Endothelial cell (in vitro differentiated cells): ENCODE measurements around the gene KCNAB2. TPM values are rescaled to one million over a fixed set of nuclear protein-coding genes. Genes with fewer than 3 reads are reported as not detected.

Source experiments
- DNase-seq: peaks from one replicate; pipeline ENCODE4 v3.0.0; 2021; ENCODE audit warnings: low spot score
- H3K27ac Mint-ChIP-seq: one replicate; pipeline ENCODE4 v1.8.0; 2021; ENCODE audit warnings: mixed read lengths, inconsistent platforms; ENCODE audit not compliant: unreplicated experiment
- H3K27me3 Mint-ChIP-seq: one replicate; pipeline ENCODE4 v1.8.0; 2021; ENCODE audit warnings: mild to moderate bottlenecking, moderate library complexity, mixed read lengths, inconsistent platforms; ENCODE audit not compliant: unreplicated experiment
- H3K36me3 Mint-ChIP-seq: one replicate; pipeline ENCODE4 v1.8.0; 2021; ENCODE audit warnings: mild to moderate bottlenecking, low read depth, mixed read lengths, inconsistent platforms; ENCODE audit not compliant: unreplicated experiment
- H3K4me1 Mint-ChIP-seq: one replicate; pipeline ENCODE4 v1.8.0; 2021; ENCODE audit warnings: mild to moderate bottlenecking, mixed read lengths, inconsistent platforms; ENCODE audit not compliant: unreplicated experiment
- H3K4me3 Mint-ChIP-seq: one replicate; pipeline ENCODE4 v1.8.0; 2021; ENCODE audit warnings: mild to moderate bottlenecking, mixed read lengths, inconsistent platforms; ENCODE audit not compliant: unreplicated experiment
- H3K9me3 Mint-ChIP-seq: one replicate; pipeline ENCODE4 v1.8.0; 2021; ENCODE audit warnings: mixed read lengths, inconsistent platforms; ENCODE audit not compliant: unreplicated experiment
- total RNA-seq: library from RNA; stranded (reverse); fragmentation: NEBNext Ultra II Directional; extraction: Animal tissue kit (Norgen Biotek cat#: 25700); gene quantifications from one replicate; pipeline ENCODE4 v1.2.1, GENCODE V29; 2021; ENCODE audit not compliant: unreplicated experiment
- TF ChIP-seq, protein P1 (sequence below): fragments of 200-600 bp; sonication (generic); IDR thresholded peaks from one replicate; pipeline ENCODE4 v1.5.0; 2021; ENCODE audit warnings: antibody characterized with exemption; ENCODE audit not compliant: unreplicated experiment

KCNAB2 gene
- total RNA-seq, 1 donor from 2014 or later, result 4.1 TPM

DNA sequence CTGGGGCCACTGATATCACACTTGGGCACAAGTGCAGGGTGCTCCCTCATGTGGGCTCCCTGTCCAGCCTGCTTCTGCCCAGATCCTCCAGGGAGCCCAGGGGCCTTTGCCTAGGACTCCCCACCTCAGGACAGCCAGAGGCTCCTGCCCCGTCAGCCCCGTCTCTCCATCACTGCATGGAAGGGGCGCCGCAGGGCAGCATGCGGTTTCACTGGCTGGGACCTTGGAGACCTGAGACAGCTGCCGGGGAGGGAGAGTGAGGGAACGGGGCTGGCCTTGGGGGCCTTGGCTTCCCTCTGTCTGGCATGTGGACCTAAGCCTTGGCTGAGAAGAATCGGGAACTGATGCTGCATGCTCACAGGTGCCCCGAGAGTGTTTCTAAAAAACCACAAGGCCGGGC, 46.5 kb downstream of the KCNAB2 start:
- Mint-ChIP-seq H3K9me3 (no peaks in the 10 kb centered on the region), H3K27me3 (peaks cover 18% of the 10 kb centered on the region), H3K36me3 (no peaks in the 10 kb centered on the region), H3K27ac (no peak overlapping the region), H3K4me1 (no peaks in the 10 kb centered on the region), H3K4me3 (no peak overlapping the region)
- DNase-seq, result no peak
- TF ChIP-seq, protein P1, sequence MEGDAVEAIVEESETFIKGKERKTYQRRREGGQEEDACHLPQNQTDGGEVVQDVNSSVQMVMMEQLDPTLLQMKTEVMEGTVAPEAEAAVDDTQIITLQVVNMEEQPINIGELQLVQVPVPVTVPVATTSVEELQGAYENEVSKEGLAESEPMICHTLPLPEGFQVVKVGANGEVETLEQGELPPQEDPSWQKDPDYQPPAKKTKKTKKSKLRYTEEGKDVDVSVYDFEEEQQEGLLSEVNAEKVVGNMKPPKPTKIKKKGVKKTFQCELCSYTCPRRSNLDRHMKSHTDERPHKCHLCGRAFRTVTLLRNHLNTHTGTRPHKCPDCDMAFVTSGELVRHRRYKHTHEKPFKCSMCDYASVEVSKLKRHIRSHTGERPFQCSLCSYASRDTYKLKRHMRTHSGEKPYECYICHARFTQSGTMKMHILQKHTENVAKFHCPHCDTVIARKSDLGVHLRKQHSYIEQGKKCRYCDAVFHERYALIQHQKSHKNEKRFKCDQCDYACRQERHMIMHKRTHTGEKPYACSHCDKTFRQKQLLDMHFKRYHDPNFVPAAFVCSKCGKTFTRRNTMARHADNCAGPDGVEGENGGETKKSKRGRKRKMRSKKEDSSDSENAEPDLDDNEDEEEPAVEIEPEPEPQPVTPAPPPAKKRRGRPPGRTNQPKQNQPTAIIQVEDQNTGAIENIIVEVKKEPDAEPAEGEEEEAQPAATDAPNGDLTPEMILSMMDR, result no peak

DNA sequence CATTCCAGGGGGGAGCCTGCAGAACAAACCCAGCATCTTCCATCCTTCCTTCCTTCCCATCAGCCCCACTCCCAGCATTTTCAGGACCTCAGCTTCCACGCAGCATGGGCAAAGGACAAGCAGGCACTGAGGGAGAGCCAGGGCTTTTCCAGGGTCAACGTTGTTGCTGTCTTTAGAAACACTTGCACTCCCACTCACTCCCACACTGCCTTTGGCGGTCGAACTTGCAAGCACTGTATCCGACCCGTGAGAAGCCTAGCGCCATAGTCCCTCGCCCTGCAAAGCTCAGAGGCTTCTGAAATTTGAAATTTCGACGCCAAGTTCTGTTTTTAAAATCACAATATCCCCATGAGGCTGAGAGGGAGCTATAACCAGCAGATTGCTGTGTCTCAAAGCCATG, 47.4 kb downstream of the KCNAB2 start:
- H3K27ac Mint-ChIP-seq, result no peak overlapping the region
- H3K4me3 Mint-ChIP-seq, result no peak overlapping the region
- no peaks in the 10 kb centered on the region for H3K9me3 Mint-ChIP-seq
- H3K36me3 Mint-ChIP-seq, result peaks cover 4% of the 10 kb centered on the region
- H3K27me3 Mint-ChIP-seq, result peaks cover 24% of the 10 kb centered on the region
- H3K4me1 Mint-ChIP-seq, result no peaks in the 10 kb centered on the region
- TF ChIP-seq, protein P1, result no peak
- no peak for DNase-seq

DNA sequence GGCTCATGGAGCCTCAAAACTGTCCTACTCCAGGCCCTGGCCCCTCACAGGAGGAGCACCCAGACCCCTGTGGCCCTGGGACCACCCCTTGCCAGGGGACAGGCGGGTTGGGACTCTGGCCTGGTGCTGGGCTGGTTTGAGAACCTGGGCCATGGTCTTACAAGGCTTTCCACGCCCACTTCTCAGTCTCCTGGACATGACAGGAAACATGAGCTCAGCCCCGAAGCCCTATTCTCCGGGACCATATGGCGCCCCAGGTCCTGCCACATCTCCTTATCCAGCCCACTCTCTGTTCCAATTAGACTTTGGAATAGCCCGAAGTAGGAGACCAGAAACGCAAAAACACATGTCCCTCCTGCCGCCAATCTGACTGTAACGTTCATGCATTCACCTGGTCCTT, 47.9 kb downstream of the KCNAB2 start:
- H3K27me3 Mint-ChIP-seq, result peaks cover 24% of the 10 kb centered on the region
- no peaks in the 10 kb centered on the region for H3K4me1 Mint-ChIP-seq
- no peaks in the 10 kb centered on the region for H3K9me3 Mint-ChIP-seq
- H3K27ac Mint-ChIP-seq, result peak overlapping the region; percentile 16
- TF ChIP-seq, protein P1, result no peak
- H3K36me3 Mint-ChIP-seq, result peaks cover 4% of the 10 kb centered on the region
- H3K4me3 Mint-ChIP-seq, result no peak overlapping the region
- no peak for DNase-seq

DNA sequence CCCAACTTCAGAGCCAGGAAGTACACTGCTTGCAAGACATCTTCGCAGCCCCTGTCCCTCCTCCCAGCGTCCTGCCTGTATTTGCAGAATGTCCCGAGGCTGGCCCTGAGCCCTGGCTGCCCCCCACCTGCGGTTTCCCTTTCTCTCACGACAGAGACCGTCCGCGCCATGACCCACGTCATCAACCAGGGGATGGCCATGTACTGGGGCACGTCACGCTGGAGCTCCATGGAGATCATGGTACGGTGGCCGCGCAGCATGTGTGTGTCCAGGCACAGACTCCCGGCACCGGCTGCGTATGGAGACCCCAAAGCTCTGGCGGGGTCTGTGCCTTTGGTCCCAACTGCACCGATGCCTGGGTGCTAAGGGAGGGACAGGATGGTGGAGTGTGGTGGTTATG, 48.6 kb downstream of the KCNAB2 start:
- Mint-ChIP-seq H3K27me3 (peaks cover 24% of the 10 kb centered on the region), H3K4me1 (no peaks in the 10 kb centered on the region)

DNA sequence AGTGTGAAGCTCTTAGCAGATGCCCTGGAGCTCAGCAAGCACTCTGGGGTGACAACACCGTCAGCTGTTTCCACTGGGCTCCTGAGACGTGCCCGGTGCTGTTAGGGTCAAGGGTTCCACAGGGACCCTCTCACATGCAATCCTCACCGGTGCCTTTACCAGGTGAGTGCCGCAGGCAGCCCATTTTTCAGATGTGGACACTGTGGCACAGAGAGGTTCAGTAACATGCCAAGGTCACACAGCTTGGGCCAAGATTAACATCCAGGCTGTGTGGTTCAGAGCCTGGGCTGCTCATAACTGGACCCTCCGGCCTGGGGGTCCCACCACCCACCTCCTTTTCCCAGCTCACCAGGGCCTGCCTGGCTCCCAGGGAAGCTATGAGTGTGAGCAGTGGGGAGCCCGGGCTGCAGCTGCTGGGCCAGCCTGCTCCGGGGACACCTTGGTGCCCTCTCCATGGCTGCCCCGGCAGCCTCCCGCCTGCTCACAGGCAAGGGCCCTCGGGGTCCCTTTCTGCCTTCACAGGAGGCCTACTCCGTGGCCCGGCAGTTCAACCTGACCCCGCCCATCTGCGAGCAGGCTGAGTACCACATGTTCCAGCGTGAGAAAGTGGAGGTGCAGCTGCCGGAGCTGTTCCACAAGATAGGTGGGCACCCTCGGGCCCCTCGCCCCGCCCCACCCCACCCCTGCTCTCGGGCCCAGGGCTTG, 49.3 kb downstream of the KCNAB2 start:
- Mint-ChIP-seq H3K4me3 (no peak overlapping the region), H3K36me3 (peaks cover 4% of the 10 kb centered on the region), H3K9me3 (no peaks in the 10 kb centered on the region), H3K27me3 (peaks cover 24% of the 10 kb centered on the region), H3K27ac (no peak overlapping the region), H3K4me1 (no peaks in the 10 kb centered on the region)
- TF ChIP-seq, protein P1, result no peak
- DNase-seq, result no peak

More for the DNA sequence above, 48.6 kb downstream of the KCNAB2 start:
- no peak for DNase-seq
- Mint-ChIP-seq H3K4me3 (no peak overlapping the region), H3K27ac (peak overlapping the region; percentile 16), H3K36me3 (peaks cover 4% of the 10 kb centered on the region), H3K9me3 (no peaks in the 10 kb centered on the region)
- TF ChIP-seq, protein P1, result no peak
